Measurements from ENCODE around the gene RAPGEF3.

The RAPGEF3 gene, protein sequence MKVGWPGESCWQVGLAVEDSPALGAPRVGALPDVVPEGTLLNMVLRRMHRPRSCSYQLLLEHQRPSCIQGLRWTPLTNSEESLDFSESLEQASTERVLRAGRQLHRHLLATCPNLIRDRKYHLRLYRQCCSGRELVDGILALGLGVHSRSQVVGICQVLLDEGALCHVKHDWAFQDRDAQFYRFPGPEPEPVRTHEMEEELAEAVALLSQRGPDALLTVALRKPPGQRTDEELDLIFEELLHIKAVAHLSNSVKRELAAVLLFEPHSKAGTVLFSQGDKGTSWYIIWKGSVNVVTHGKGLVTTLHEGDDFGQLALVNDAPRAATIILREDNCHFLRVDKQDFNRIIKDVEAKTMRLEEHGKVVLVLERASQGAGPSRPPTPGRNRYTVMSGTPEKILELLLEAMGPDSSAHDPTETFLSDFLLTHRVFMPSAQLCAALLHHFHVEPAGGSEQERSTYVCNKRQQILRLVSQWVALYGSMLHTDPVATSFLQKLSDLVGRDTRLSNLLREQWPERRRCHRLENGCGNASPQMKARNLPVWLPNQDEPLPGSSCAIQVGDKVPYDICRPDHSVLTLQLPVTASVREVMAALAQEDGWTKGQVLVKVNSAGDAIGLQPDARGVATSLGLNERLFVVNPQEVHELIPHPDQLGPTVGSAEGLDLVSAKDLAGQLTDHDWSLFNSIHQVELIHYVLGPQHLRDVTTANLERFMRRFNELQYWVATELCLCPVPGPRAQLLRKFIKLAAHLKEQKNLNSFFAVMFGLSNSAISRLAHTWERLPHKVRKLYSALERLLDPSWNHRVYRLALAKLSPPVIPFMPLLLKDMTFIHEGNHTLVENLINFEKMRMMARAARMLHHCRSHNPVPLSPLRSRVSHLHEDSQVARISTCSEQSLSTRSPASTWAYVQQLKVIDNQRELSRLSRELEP

DNA sequence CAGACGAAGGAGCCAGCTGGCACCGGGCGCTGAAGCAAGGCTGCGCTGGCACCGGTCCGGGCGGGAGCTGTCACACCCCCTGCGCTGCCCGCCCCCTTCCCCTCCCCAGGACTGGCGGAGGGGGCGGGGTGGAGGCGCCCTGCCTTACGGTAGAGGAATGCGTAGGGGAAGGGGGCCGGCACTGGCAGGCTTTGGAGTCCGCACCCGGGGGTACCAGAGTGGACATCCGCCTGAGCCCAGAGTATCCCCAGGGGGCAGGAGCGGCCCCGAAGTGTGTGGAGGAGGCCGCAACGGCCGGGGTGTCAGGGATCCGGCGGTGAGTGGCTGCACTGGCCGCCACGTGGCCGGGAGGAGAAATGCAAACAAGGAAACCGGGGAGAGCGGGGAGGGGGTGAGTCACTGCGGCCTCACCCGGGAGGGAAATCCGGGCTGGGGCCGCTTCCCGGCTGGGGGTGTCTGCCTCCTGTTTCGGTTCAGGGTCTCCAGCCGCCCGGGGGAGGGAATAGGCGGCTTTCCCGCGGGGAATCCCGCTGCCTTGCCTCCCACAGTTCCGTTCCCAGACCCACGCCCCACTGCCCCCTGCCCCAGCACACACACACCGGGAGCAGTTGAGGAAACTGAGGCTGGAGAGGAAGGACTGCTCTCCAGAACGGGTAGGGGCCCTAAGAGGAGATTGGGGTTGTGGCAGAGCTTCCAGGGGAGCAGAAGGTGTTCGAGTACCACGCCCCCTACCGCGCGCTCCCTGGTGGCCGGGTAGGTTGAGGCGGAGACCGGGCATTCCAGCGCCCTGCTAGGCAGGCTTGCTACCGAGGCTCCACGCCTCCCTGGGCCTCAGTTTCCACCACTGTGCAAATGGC is at the start of gene RAPGEF3:
Gene RAPGEF3 (minus strand): TSS at position 47 of the 857 bp plus-strand sequence. CDS start 324 bp downstream, outside the sequence.
- in situ Hi-C loops (cut with MboI; ENCODE audit: low sequenced_read_pairs): no loop called here

DNA sequence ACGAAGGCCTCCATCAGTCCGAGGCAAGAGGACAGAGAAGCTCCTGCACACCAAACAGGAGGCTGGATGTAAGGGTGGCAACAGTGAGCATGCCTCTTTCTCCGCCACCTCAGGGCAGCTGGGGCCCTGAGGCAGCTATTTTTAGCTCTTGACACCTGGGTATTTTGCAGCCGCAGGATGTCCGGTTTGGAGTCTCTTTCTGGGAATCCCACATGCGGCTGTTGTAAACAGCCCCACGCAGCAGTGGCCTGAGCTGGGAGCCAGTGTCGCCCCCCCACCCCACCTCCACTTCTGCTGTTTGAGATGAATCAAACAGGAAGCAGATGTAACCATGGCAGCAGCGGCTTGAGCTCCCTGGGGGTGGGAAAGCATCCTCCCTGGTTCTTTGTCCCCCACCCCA is 49.4 kb upstream of the RAPGEF3 start:
- in situ Hi-C loops (cut with MboI; ENCODE audit: low sequenced_read_pairs): no loop called here

DNA sequence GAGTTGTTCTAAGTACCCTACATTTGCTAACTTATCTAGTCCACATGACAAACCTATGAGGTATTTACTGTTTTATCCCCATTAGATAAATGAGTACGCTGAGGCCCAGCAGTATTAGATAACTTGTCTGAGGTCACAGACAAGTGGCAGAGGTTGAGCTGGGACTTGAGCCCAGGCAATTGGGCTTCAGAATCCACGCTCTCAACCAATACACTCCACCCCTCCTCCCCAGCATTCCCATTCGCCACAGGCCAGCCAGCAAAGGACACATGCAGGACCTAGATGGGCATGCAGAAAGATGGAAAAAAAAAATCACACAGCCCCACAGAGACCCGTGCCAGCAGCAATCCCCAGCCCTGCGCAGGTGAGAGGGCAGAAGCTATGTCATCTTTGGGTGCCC is 48.7 kb upstream of the RAPGEF3 start:
- in situ Hi-C loops (cut with MboI; ENCODE audit: low sequenced_read_pairs): no loop called here

GRCh38 chr12:47805417-47805816 is 46.7 kb upstream of the RAPGEF3 start:
- in situ Hi-C loops (cut with MboI; ENCODE audit: low sequenced_read_pairs): no loop called here

GRCh38 chr12:47804171-47804570 is 45.5 kb upstream of the RAPGEF3 start:
- in situ Hi-C loops (cut with MboI; ENCODE audit: low sequenced_read_pairs): no loop called here

GRCh38 chr12:47803191-47803875 is 44.7 kb upstream of the RAPGEF3 start:
- in situ Hi-C loops (cut with MboI; ENCODE audit: low sequenced_read_pairs): no loop called here

GRCh38 chr12:47802312-47802711 is 43.6 kb upstream of the RAPGEF3 start:
- in situ Hi-C loops (cut with MboI; ENCODE audit: low sequenced_read_pairs): no loop called here

DNA sequence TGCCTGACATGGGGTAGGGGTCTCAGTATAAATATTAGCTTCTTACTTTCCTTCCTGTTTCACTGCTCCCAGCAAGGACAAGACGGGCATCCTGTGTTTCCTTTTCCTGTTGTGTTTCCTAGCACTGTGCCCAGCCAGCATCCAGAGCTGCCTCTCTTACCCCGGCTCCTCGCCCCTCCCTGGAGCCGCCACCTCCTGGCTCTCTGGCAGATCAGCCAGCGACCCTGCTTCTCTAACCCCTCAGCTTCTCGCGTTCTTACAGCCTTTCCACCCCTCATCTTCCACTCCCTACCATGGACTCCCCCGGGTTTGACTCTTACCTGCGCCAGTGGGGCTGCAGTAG is 43.2 kb upstream of the RAPGEF3 start:
- in situ Hi-C loops (cut with MboI; ENCODE audit: low sequenced_read_pairs): no loop called here

DNA sequence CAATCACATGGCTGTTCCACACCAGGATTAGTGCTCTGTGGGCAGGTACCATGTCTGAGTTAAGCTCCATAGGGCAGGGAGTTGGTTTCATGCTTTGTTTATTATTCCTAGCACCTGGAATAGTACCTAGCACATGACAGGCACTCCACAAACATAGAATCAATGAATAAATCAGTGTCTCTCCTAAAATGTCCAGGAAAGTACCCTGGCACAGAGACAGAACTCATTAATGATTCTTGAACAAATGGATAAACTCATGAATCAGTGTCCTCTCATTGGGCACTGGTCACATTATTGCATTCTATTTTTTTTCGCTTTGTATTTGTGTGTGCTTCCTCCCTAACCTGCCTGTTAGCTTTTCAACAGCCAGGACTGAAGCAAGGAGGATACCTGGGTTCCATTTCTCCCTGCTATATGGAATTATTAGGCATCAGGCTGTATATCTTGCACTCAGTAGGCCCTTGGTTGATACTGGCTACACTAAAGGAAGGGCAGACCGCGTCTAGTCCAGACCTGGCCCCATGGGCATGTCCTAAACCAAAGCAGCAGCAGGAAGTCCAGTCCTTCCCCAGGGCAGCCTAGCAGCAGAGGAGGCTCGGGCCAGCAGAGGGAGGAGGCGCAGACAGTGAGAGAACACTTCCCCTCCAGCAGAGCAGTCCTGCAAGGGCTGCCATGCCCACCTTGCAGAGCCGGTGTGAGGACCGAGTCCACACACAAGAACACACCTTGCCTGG is 42.7 kb upstream of the RAPGEF3 start:
- in situ Hi-C loops (cut with MboI; ENCODE audit: low sequenced_read_pairs): no loop called here

DNA sequence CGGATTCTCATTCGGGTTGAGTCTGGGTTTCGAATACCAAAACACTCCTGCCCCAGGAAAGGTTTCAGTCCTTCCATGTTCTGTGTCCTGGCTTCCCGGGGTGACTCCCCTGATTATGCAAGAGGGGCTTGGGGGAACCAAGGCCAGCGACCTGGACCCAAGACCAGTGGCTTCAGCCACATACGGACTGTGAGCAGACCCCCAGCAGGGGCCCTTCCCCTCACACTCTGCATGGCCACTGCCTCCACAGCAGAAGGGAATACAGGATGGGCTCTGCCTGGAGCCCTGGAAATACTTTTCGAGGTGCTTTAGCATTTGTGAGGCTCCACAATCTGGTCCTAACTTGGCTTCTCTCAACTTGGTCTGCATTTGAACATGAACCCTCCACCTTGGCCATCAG is 41.9 kb upstream of the RAPGEF3 start:
- in situ Hi-C loops (cut with MboI; ENCODE audit: low sequenced_read_pairs): no loop called here

DNA sequence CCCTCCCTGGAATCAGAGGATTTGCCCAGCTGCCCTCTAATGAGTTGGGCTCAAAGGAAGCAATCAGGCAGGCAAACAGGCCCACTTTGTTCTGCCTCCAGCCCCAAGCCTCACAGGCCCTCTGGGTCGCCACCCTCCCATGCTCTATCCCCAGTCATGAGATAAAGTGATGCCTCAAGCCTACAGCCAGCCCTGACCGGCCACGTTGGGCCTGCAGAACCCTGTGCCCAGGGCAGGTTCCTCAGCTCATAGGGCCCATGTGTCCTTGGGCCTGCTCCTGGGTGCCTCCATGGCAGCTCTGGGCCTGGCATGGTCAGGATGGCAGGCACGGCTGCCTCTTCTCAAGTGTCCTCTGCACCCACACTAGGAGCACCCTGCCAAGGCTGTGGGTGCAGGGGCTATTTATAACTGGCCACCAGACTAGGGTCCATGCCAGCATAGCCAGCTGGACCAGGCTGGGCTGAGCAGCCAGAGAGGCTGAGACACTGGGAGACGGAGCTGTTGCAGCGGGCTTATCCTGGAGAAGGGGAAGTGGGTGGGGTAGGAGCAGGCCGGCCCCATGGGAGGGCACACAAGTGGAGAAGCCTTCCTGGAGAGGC is 40.8 kb upstream of the RAPGEF3 start:
- in situ Hi-C loops (cut with MboI; ENCODE audit: low sequenced_read_pairs): no loop called here

- in situ Hi-C loops (cut with MboI; ENCODE audit: low sequenced_read_pairs): no loop called here
These were observed 39.8 kb upstream of the RAPGEF3 start for GRCh38 chr12:47798382-47798948.

DNA sequence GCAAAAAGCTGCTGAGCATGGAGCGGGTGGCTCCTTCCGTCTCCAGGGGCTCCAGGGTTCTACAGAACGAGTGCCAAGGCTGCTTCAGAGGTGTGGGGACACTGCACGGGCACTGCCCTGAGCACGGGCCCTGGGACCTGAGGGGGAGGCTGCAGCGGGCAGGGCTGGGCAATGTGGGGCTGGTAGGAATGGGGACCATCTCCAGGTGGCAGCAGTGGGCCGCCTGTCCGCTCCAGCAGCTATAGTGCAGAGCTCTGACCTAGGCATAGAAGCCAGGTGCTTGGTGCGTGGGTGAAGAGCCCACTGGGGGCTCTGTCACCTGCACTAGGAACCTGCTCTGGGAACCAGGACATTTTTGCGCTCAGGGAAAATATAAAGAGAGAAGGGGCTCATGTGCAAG is 38.8 kb upstream of the RAPGEF3 start:
- in situ Hi-C loops (cut with MboI; ENCODE audit: low sequenced_read_pairs): no loop called here

- in situ Hi-C loops (cut with MboI; ENCODE audit: low sequenced_read_pairs): no loop called here
These were observed 37.2 kb upstream of the RAPGEF3 start for GRCh38 chr12:47795814-47796411.

DNA sequence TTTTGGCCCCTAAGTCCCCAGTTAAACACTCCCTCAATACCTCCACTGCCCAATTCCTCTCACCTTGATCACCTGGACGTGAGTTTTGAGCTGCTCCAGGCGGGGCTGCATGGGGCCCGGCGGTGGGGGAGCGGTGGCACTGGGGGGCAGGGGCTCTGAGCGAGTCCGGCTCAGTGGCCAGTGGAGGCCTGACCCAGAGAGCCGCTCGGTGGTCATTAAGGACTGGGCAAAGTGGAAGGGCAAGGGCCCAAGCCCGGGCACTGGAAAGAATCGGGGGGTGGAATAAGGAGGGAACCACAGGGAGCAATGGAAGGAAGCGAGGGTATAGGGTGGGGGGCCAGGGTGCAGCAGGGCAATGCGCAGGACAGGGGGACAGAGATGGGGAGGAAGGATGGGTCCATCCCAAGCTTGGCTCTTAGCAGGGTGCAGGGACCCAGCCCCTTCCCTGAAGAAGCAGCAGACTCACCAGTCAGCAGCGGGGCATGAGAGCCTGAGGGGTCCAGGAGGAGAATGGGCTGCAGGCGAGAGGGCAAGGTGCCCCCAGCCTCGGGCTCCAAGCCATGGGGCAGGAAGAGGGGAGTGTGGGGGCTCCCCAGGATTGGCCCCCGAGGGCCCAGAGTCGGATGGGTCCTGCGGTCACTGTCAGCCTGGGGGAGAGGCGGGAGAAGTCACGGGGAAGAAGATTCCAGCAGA is 36.6 kb upstream of the RAPGEF3 start:
- in situ Hi-C loops (cut with MboI; ENCODE audit: low sequenced_read_pairs): no loop called here

- in situ Hi-C loops (cut with MboI; ENCODE audit: low sequenced_read_pairs): no loop called here
These were observed 36.0 kb upstream of the RAPGEF3 start for GRCh38 chr12:47794679-47795078.

DNA sequence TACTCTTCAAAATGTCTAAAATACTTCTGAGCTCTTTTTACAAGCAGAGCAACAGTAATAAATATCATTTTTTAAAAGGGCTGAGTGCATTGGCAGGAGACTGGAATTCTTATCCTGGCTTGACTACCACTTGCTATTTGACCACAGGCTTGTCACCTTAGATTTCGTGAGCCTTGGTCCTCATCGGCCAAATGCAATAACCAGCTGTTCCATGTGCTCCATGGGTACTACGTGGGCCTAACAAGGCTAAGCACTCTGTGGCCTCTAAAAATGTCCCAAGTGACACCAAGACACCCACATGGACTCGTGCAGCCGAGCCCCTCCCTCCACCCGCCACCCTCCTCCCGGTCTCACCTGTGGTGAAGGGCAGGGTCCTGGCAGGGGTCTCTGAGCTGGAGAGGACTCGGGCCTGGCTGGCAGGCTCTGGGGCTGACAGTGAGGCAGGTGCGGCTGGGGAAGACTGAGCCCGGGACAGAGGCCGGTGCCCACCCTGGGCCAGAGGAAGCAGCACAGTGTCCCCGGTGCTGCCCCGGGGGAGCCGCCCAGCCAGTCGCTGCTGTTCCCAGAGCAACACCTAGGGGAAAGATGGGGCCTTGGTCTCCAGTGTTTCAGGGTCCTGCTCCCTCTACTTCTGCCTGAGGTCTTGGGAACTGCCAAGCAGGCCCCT is 34.5 kb upstream of the RAPGEF3 start:
- in situ Hi-C loops (cut with MboI; ENCODE audit: low sequenced_read_pairs): no loop called here

DNA sequence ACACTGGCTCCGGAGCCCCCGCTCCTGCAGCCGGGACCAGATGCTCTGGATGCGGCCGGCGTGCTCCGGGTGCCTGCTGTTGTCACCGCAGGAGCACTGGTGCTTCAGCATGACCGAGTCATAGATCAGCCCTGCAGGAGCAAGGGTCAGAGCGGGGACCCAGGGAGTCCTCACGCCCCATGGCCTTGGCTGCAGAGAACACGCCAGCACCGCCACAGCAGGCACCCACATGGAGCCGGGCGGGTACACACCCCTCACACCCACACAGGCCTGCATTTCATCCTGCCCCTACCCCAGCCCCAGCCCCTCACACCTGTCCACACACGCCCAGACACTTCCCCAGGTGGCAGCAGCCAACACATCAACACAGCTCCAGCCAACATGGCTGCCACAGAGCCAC is 33.2 kb upstream of the RAPGEF3 start:
- in situ Hi-C loops (cut with MboI; ENCODE audit: low sequenced_read_pairs): no loop called here
